Thyroid gland (tissue), 4 donors: Measurements from ENCODE around the gene ATP2A2.

ENCODE experiments used
- CTCF ChIP-seq, 6 experiments: fragments of 200-600 bp in 3 of 6; fragments of 450-650 bp in 3 of 6; sonication (generic) in 3 of 6; IDR thresholded peaks; one replicate each; pipeline ENCODE4 v1.5.1; 2016 to 2019; ENCODE audit warnings: antibody characterized with exemption in 6 of 6, mild to moderate bottlenecking in 2 of 6, inconsistent platforms in 1 of 6, moderate library complexity in 1 of 6
- POLR2A ChIP-seq, 2 donors: fragments of 450-650 bp; IDR thresholded peaks; one replicate each; pipeline ENCODE4 v1.6.1; 2017; ENCODE audit warnings: antibody characterized with exemption in 2 of 2, mild to moderate bottlenecking in 2 of 2, moderate library complexity in 1 of 2

- TF ChIP-seq POLR2A (IDR thresholded peaks at IDR 0.05), result no peak
- no peak for TF ChIP-seq CTCF (IDR thresholded peaks at IDR 0.05)
Observed at GRCh38 chr12:110282300-110282860, 1.3 kb downstream of the ATP2A2 start.
